Smooth muscle cell (in vitro differentiated cells): ENCODE measurements around the gene P3H4. TPM values are rescaled to one million over a fixed set of nuclear protein-coding genes. Genes with fewer than 3 reads are reported as not detected.
"Not testable (repeated sequence)": the region's sequence is repeated elsewhere in the genome, so short reads cannot be mapped to it uniquely, and the experiment has no call there.

ENCODE experiments used
- DNase-seq: peaks from one replicate; lab custom pipeline; 2025; ENCODE audit not compliant: unreplicated experiment; lab: John Stamatoyannopoulos, UW
- H2AFZ ChIP-seq: fragments of 200-600 bp; sonication (generic); 2 replicates; pipeline ENCODE4 v1.6.0; 2016; ENCODE audit warnings: antibody characterized with exemption, low read depth, mild to moderate bottlenecking
- H3F3A ChIP-seq: fragments of 200-600 bp; sonication (generic); 2 replicates; pipeline ENCODE4 v1.6.0; 2017; ENCODE audit warnings: antibody characterized with exemption, low read depth
- H3K27ac ChIP-seq: fragments of 200-600 bp; sonication (generic); 2 replicates; pipeline ENCODE4 v1.5.1; 2016; ENCODE audit warnings: low read depth, mild to moderate bottlenecking
- H3K27me3 ChIP-seq: fragments of 200-600 bp; sonication (generic); 2 replicates; pipeline ENCODE4 v1.6.1; 2016; ENCODE audit warnings: low read depth, mild to moderate bottlenecking
- H3K36me3 ChIP-seq: fragments of 200-600 bp; sonication (generic); 2 replicates; pipeline ENCODE4 v1.5.1; 2016; ENCODE audit warnings: low read depth
- H3K4me1 ChIP-seq: fragments of 200-600 bp; sonication (generic); 2 replicates; pipeline ENCODE4 v1.5.1; 2016; ENCODE audit warnings: low read depth
- H3K4me2 ChIP-seq: fragments of 200-600 bp; sonication (generic); 2 replicates; pipeline ENCODE4 v1.6.0; 2016; ENCODE audit warnings: mild to moderate bottlenecking
- H3K4me3 ChIP-seq: fragments of 200-600 bp; sonication (generic); 2 replicates; pipeline ENCODE4 v1.5.1; 2016; ENCODE audit warnings: mild to moderate bottlenecking
- H3K79me2 ChIP-seq: fragments of 200-600 bp; sonication (generic); 2 replicates; pipeline ENCODE4 v1.6.0; 2016; ENCODE audit warnings: low read depth, mild to moderate bottlenecking
- H3K9ac ChIP-seq: fragments of 200-600 bp; sonication (generic); 2 replicates; pipeline ENCODE4 v1.6.0; 2016; ENCODE audit warnings: low read depth
- H3K9me3 ChIP-seq: fragments of 200-600 bp; sonication (generic); replicated peaks from 2 replicates; pipeline ENCODE4 v1.5.1; 2016; ENCODE audit warnings: low read depth
- H4K20me1 ChIP-seq: fragments of 200-600 bp; sonication (generic); 2 replicates; pipeline ENCODE4 v1.6.0; 2016; ENCODE audit warnings: low read depth
- WGBS: methylation state at CpG from one replicate; pipeline ENCODE4 v1.1.7; 2016; ENCODE audit warnings: low lambda C conversion rate; 5-methylcytosine and 5-hydroxymethylcytosine counted together
- polyA plus RNA-seq: library from polyadenylated mRNA; unstranded; fragments of >200 nt; fragmentation: Nextera tagmentation; extraction: Ambion mirVana; gene quantifications from 2 replicates; pipeline ENCODE4 v1.2.1, GENCODE V29; 2016
- total RNA-seq: library from RNA; depleted of rRNA; stranded (reverse); fragments of >200 nt; gene quantifications from 2 replicates; pipeline ENCODE4 v1.2.3, GENCODE V29; 2014
- TF ChIP-seq, protein P1 (sequence below): fragments of 200-600 bp; sonication (generic); IDR thresholded peaks from 2 replicates; pipeline ENCODE4 v1.5.1; 2017; ENCODE audit warnings: borderline replicate concordance, mild to moderate bottlenecking, antibody characterized with exemption; ENCODE audit not compliant: insufficient read depth, poor library complexity, severe bottlenecking

P3H4 gene
- total RNA-seq (77.4 and 98.6 TPM in 2 replicates), polyA plus RNA-seq (149 and 186 TPM in 2 replicates)

DNA sequence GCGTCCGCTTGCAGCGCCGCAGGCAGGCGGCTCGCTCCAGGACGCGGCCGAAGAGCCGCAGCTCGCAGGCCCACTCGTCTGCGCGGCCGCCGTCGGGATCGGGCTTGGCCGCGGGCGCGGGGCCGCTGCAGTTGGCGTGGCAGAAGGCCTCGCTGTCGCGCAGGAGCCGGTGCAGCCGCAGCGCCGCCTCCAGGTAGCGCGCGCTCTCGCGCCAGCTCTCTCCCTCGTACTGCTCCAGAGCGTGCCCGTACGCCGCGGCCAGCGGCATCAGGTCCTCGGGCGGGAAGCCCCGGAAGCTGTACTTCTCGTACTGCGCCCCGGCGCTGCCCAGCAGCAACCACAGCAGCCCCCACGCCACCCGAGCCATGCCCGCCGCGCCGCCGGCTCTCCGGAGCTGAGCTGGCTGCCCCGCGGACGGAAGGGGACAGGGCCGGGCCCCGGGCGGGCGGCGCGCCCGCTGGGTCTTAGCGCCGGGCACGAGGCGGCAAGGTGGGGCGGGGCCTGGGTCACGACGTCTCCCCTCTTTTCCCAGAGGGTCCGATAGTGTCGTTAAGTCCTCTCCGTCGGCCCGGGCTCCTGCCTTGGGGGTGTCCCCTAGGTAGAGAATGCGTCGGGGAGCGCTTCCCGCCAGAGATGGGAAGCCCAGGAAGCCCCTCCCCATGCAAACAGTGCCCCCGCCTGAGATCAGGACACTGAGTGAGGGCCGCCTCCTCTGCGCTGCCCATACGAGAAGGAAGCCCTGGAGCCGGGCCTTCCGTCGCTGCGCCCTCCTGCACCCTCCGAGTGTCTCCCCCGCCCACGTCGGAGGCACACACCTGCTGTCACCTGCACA is at the start of gene P3H4:
Gene P3H4 (minus strand): TSS at position 401 of the 832 bp plus-strand sequence. CDS start 34 bp downstream, at position 367.
- Histone ChIP-seq H2AFZ (peak within 1 kb of the TSS; percentile 80), H3K79me2 (peaks cover 68% of the 10 kb centered on the region), H3K9ac (peak within 1 kb of the TSS; percentile 90), H3K4me3 (peak within 1 kb of the TSS; percentile 88), H3K27me3 (no peaks in the 10 kb centered on the region), H3K4me1 (peaks cover 36% of the 10 kb centered on the region), H3K4me2 (peak within 1 kb of the TSS; percentile 96), H3F3A (peaks cover 8% of the 10 kb centered on the region), H3K36me3 (no peaks in the 10 kb centered on the region), H4K20me1 (peaks cover 67% of the 10 kb centered on the region), H3K27ac (peak within 1 kb of the TSS; percentile 92), H3K9me3 (no peaks in the 10 kb centered on the region)
- DNase-seq, result peak; percentile 90
- 1% methylated on average over 68 of the region's 96 CpGs for WGBS
- TF ChIP-seq, protein P1, sequence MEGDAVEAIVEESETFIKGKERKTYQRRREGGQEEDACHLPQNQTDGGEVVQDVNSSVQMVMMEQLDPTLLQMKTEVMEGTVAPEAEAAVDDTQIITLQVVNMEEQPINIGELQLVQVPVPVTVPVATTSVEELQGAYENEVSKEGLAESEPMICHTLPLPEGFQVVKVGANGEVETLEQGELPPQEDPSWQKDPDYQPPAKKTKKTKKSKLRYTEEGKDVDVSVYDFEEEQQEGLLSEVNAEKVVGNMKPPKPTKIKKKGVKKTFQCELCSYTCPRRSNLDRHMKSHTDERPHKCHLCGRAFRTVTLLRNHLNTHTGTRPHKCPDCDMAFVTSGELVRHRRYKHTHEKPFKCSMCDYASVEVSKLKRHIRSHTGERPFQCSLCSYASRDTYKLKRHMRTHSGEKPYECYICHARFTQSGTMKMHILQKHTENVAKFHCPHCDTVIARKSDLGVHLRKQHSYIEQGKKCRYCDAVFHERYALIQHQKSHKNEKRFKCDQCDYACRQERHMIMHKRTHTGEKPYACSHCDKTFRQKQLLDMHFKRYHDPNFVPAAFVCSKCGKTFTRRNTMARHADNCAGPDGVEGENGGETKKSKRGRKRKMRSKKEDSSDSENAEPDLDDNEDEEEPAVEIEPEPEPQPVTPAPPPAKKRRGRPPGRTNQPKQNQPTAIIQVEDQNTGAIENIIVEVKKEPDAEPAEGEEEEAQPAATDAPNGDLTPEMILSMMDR, result peak; percentile 49

GRCh38 chr17:41860254-41860931 is 48.6 kb upstream of the P3H4 start:
- Histone ChIP-seq H3K27ac (no peak overlapping the region), H2AFZ (no peak overlapping the region), H3K4me3 (no peak overlapping the region), H3K36me3 (no peaks in the 10 kb centered on the region), H3F3A (no peaks in the 10 kb centered on the region), H4K20me1 (peaks cover 78% of the 10 kb centered on the region), H3K27me3 (no peaks in the 10 kb centered on the region), H3K9ac (no peak overlapping the region), H3K79me2 (peaks cover 86% of the 10 kb centered on the region), H3K4me1 (peaks cover 12% of the 10 kb centered on the region), H3K9me3 (no peaks in the 10 kb centered on the region), H3K4me2 (no peak overlapping the region)
- 71% methylated on average over 3 of the region's 3 CpGs for WGBS
- no peak for DNase-seq
- TF ChIP-seq, protein P1, result no peak

GRCh38 chr17:41851382-41851781 is 39.6 kb upstream of the P3H4 start:
- not testable (repeated sequence) for H3K4me3 ChIP-seq, DNase-seq, H2AFZ ChIP-seq, H3F3A ChIP-seq, H3K9me3 ChIP-seq, H3K27ac ChIP-seq, H3K4me1 ChIP-seq, H3K9ac ChIP-seq, H3K36me3 ChIP-seq, H3K27me3 ChIP-seq, H3K4me2 ChIP-seq
- peaks cover 70% of the 10 kb centered on the region for H4K20me1 ChIP-seq
- peaks cover 55% of the 10 kb centered on the region for H3K79me2 ChIP-seq
- 98% methylated on average over 14 of the region's 14 CpGs for WGBS

GRCh38 chr17:41849251-41849990 is 37.7 kb upstream of the P3H4 start:
- Histone ChIP-seq H3K27me3 (no peaks in the 10 kb centered on the region), H3F3A (no peaks in the 10 kb centered on the region), H3K9ac (no peak overlapping the region), H3K27ac (no peak overlapping the region), H3K4me2 (no peak overlapping the region), H2AFZ (no peak overlapping the region), H4K20me1 (peaks cover 67% of the 10 kb centered on the region), H3K4me3 (no peak overlapping the region), H3K36me3 (peaks cover 2% of the 10 kb centered on the region), H3K4me1 (no peaks in the 10 kb centered on the region), H3K9me3 (no peaks in the 10 kb centered on the region), H3K79me2 (peaks cover 44% of the 10 kb centered on the region)
- TF ChIP-seq, protein P1, result no peak
- WGBS, result 92% methylated on average over 4 of the region's 4 CpGs
- no peak for DNase-seq
